HG02798 (cell line): ENCODE measurements around the gene POLA1.
A peak's percentile ranks its signal among the peaks of the same experiment; 100 is the strongest.
"Not testable (repeated sequence)": the region's sequence is repeated elsewhere in the genome, so short reads cannot be mapped to it uniquely, and the experiment has no call there.

Experiments used
- ATAC-seq: cut with Tn5 transposase; IDR thresholded peaks from one replicate; pipeline ENCODE4 v1.9.1; 2021; ENCODE audit warnings: mild to moderate bottlenecking; ENCODE audit not compliant: unreplicated experiment, poor library complexity

POLA1 gene

GRCh38 chrX:24862343-24862742 lies 168.6 kb downstream of the POLA1 start:
- no peak for ATAC-seq

GRCh38 chrX:24863779-24864178 lies 170.1 kb downstream of the POLA1 start:
- ATAC-seq: not testable (repeated sequence)

- ATAC-seq: no peak
Measured at GRCh38 chrX:24870143-24870542, 176.4 kb downstream of the POLA1 start.

DNA sequence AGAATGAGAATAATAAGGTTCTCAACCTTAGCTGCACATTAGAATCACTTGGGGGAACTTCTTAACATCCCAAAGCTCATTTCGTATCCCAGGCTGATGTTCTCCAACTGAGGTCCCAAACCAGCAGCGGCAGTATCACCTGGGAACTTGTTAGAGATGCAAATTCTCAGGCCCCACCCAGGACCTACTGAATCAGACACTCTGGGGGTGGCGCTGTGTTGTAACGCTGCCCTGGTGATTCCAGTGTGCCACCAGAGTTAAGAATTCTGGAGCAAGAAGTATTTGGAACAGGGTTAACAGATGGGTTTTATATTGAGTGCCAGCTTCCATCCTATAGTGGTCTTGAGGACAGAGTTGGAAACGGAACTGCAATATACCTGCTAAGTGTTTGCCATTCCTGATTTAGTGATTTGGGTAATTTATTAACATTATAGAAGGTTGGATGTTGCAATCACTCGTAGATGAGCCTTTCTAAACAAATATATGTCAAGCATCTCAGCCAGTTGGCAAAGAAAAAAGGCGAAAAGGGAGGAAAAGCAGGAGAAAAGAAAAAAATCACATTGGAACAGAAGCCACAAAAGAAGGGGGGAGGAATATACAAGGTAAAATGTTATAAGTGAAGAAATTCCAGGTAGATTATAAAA lies 181.0 kb downstream of the POLA1 start:
- ATAC-seq: no peak

DNA sequence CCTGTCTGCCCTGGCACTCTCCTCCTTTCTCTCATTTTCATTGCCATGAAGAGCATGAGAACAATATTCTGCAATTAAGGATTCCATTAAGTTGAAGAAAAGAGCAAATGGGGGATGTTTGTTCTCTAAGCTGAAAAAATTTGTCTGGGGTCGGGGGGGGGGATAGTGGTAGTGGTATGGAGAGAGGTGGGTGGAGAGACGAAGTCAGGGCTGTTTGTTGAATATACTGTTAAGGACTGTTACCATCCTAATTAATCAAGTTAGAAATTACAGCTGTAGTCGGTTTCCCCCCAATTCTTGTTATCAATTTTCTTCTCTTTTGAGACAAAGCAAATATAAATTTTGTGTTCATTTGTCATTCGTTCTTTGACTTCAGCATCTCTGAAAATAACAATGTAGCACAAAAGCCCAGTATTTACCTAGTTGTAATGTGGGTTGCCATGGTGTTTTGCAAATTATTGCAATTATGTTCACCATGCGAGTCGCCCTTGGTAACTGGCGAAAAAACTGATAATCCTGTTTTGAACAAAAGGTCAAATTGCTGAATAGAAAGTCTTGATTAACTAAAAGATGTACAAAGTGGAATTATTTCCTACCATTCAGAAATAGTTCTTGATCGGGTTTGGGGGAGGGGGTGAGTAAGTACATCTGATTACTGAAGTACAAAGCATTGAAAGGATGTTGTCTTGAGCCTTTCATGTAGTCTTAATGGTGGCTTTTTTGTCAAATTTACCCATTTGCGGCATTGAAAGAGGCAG lies 183.0 kb downstream of the POLA1 start:
- no peak for ATAC-seq

GRCh38 chrX:24877288-24877664 lies 183.6 kb downstream of the POLA1 start:
- ATAC-seq: no peak

DNA sequence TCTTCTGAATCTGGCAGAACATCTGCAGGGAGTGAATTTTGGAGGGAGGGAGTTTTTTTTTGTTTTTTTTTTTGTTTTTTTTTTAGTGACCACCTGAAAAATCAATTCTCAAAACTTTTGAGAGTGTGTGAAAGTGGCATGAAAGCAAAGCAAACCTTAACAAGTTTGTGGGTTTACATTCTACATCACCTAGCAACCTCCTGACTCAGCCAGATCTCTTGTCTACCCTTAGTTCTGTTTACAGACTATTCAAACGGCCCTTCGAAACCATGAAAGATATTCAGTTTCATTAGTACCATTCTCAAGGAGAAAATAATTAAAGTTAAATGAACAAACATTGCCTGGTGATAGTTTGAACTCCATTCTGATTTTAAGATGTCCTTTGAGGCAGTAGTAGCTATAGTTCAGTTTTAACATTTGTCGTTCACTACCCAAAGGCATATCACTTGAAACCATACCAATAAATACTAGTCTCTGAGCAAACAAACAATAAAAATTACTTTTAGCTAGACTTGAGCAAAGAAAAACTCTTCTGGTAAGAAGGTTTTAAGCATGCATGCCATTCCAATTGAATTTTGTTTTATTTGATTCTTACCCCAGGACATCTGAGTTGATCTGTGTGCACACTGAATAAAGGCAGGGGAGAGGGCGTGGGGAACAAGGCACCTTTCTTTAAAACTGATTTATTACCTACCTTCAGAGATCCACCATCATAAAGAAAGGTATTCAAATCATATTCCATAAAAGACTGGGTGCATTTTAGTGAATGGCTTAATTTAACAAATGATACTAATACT lies 184.3 kb downstream of the POLA1 start:
- no peak for ATAC-seq

- no peak for ATAC-seq
Measured at GRCh38 chrX:24879679-24880078, 186.0 kb downstream of the POLA1 start.

DNA sequence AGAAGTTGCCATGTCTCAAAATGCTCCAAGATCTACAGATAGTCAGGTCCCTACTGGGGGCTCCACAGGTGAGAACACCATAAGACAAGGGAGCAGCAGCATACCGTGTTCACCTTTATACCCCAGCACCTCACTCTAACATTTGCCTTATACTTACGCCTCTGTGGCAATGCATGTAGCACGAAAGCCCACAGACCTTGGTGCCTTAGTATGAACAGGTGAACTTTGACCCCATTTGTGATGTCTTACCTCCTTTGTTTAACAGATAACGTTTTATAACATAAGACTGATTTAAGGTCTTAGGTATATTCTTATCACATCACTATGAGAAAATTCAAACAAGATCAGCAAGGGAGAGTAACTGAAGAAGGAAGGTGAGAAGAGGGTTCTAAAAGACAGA lies 193.2 kb downstream of the POLA1 start:
- no peak for ATAC-seq

- ATAC-seq: no peak
Measured at GRCh38 chrX:24890677-24891076, 197.0 kb downstream of the POLA1 start.

- no peak for ATAC-seq
Measured at GRCh38 chrX:24899391-24899790, 205.7 kb downstream of the POLA1 start.

GRCh38 chrX:24900234-24900633 lies 206.5 kb downstream of the POLA1 start:
- ATAC-seq: no peak

GRCh38 chrX:24902806-24903205 lies 209.1 kb downstream of the POLA1 start:
- no peak for ATAC-seq

DNA sequence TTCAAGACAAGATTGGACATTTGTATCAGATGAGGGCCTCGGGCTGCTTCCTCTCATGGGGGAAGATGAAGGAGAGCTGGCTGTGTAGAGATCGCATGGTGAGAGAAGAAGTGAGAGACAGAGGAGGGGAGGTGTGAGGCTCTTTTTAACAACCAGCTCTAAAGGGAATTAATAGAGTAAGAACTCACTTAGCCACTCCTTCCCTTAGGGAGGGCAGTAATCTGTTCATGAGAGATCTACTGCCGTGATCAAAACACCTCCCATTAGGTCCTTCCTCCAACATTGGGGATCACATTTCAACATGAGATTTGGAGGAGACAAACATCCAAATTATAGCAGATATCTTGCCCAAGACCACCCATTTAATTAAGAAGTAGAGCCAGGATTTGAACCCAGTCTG lies 225.0 kb downstream of the POLA1 start:
- ATAC-seq: no peak

DNA sequence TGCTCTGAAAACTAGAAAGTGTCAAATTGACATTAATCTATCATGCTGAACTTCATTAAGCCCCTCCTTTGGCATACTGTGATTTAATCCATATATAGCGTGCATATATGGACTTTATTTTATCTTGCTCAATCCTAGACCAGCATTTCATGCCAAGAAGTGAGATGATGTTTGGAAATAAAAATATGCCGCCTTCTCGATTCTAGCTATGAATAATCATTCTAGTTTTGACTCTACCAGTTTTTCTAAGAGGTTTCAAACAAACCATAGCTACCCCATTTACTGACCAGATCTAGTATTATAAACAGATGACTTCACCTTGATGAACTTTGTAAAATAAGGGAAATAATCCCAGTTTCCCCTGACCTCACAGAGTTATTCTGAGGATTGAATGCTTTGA lies 227.1 kb downstream of the POLA1 start:
- peak; percentile 60 for ATAC-seq

DNA sequence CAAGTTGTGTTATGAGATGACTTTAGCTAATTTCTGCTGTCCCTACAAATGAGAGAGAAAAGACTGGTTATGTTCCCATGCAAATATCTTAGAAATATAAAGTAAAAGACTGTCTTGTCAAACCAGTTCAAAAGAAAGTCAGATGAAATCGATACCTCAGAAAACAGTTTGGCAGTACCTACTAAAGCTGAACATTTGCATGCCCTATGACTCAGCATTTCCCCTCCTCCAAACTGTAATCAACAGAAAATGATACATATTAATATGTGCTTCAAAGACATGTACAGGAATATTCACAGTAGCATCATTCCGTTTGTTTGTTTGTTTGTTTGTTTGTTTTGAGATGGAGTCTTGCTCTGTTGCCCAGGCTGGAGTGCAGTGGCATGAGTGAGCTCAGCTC lies 231.7 kb downstream of the POLA1 start:
- ATAC-seq: no peak

DNA sequence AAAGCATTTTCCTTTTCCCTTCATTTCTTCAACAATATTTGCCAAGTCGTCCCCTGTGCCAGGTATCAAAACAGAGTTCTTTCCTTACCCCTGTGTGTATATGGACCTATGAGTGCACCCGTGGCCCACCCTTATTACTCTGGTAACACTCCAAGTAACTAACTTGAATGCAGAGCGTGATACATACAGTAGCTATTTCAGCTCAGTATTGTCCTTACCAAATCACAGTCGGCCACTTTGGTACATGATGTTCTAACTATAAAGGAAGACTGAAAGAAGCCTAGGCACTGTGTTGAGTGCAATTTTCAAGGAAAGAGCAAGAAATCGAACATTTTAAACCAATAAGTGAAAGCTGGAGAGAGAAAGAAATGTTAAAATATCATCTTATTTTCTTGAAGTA lies 233.7 kb downstream of the POLA1 start:
- ATAC-seq: no peak

DNA sequence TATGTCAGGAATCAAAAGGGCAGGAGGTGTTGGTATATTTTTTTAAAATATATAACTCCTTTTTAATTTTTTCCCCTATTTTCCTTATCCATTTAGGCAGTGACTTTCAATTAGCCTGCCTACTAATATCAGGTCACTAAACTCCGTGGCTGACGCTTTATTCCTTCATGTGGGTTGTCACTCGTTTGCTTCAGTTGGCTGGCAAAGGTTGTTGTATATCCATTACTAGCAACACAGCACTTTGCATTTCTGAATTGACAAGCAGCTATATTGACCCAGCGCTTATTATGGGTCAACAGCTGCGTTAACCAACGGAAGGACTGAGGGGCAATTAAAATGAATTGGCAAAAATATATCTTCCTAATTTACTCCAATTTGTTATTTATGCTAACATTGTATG lies 234.4 kb downstream of the POLA1 start:
- no peak for ATAC-seq

- no peak for ATAC-seq
Measured at GRCh38 chrX:24934279-24934678, 240.6 kb downstream of the POLA1 start.

DNA sequence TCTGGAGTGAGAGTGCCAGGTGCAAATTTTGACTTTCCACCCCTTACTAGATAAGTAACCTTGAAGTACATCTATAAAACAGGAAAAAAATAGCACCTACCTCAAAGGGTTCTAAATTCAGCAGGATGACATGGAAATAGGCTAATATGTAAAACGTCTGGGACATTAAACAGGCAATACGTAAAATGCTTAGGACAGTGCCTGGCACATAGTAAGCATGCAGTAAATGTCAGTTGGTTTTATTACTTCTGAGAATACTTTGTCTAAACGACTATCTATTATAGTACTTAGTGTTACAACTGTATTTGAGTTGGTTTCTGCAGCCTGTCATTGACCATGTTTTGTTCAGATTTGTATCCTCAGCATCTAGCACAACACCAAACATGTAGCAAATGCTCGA lies 251.3 kb downstream of the POLA1 start:
- no peak for ATAC-seq

DNA sequence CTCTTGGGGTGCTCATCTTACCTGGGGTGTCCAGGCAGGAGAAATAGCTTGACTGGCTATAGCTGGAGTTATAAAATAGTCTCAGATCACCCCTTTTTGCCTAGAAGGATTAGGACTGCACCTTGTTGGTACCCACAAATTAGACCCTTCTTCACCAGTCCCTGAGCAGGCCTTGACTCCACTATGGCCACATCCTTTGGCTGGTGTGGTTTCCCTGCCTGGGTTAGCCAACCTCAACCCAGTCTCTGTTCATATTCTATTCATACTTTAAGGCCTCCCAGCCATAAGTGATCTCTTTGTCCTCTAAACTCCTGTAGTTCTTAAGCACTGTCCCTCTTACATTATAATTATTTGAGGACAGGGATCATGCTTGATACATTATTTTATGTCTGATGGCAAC lies 252.7 kb downstream of the POLA1 start:
- ATAC-seq: no peak
